GM20000 (cell line): ENCODE measurements around the gene RAB1B.
A peak's percentile ranks its signal among the peaks of the same experiment; 100 is the strongest.

ENCODE experiments used
- DNase-seq: peaks from one replicate; pipeline ENCODE4 v3.0.0; 2012; ENCODE audit warnings: low spot score
- CTCF ChIP-seq: IDR thresholded peaks from 2 replicates; pipeline ENCODE4 v1.5.1; 2012; ENCODE audit warnings: mild to moderate bottlenecking, control low read depth; ENCODE audit errors: extremely low read depth, missing control alignments

RAB1B gene

GRCh38 chr11:66263231-66263630 is 5.2 kb upstream of the RAB1B start:
- DNase-seq = no peak
- TF ChIP-seq CTCF = no peak

- DNase-seq = no peak
- TF ChIP-seq CTCF = no peak
Observed at GRCh38 chr11:66263785-66264184, 4.7 kb upstream of the RAB1B start.

GRCh38 chr11:66264383-66264782 is 4.1 kb upstream of the RAB1B start:
- no peak for TF ChIP-seq CTCF
- no peak for DNase-seq

GRCh38 chr11:66264914-66265313 is 3.5 kb upstream of the RAB1B start:
- peak; percentile 28 for TF ChIP-seq CTCF

GRCh38 chr11:66265531-66266377 is 2.7 kb upstream of the RAB1B start:
- no peak for TF ChIP-seq CTCF
- no peak for DNase-seq

More at GRCh38 chr11:66264914-66265313, 3.5 kb upstream of the RAB1B start:
- no peak for DNase-seq

- no peak for TF ChIP-seq CTCF
- DNase-seq = no peak
Observed at GRCh38 chr11:66266378-66267038, 1.9 kb upstream of the RAB1B start.

GRCh38 chr11:66267039-66267378 is 1.4 kb upstream of the RAB1B start:
- no peak for DNase-seq
- no peak for TF ChIP-seq CTCF
